Keratinocyte (primary cell): ENCODE results near the gene SLC23A1. TPM values are rescaled to one million over a fixed set of nuclear protein-coding genes. Genes with fewer than 3 reads are reported as not detected.
"Not testable (repeated sequence)": the region's sequence is repeated elsewhere in the genome, so short reads cannot be mapped to it uniquely, and the experiment has no call there.

Source experiments
- DNase-seq: peaks from one replicate; pipeline ENCODE4 v3.0.0-alpha.2; 2011; ENCODE audit warnings: low read depth, missing footprints, low spot score
- FAIRE-seq: peaks from 2 replicates; lab custom pipeline; 2011; peaks lifted over from hg19 to GRCh38; lab: Jason Lieb, UNC
- H2AFZ ChIP-seq: 2 replicates; pipeline ENCODE4 v1.6.0; 2012; ENCODE audit warnings: low read length, control low read depth, inconsistent platforms; ENCODE audit not compliant: control insufficient read depth
- H3K27ac ChIP-seq: 2 replicates; pipeline ENCODE4 v1.5.1; 2011; ENCODE audit warnings: low read length; ENCODE audit not compliant: control insufficient read depth, insufficient read depth
- H3K27me3 ChIP-seq: 3 replicates; pipeline ENCODE4 v1.6.0; 2011; ENCODE audit warnings: low read length; ENCODE audit not compliant: control insufficient read depth, insufficient read depth; ENCODE audit errors: extremely low read depth
- H3K36me3 ChIP-seq, 2 experiments: 2 replicates in 1 of 2; 3 replicates in 1 of 2; pipeline ENCODE4 v1.5.1; 2011; ENCODE audit warnings: low read length in 2 of 2, mild to moderate bottlenecking in 1 of 2; ENCODE audit not compliant: control insufficient read depth in 2 of 2, insufficient read depth in 2 of 2; ENCODE audit errors: extremely low read depth in 1 of 2
- H3K4me1 ChIP-seq: 3 replicates; pipeline ENCODE4 v1.5.1; 2011; ENCODE audit warnings: low read length; ENCODE audit not compliant: control insufficient read depth, insufficient read depth; ENCODE audit errors: extremely low read depth
- H3K4me2 ChIP-seq: 3 replicates; pipeline ENCODE4 v1.6.0; 2011; ENCODE audit warnings: low read depth, low read length; ENCODE audit not compliant: control insufficient read depth, insufficient read depth; ENCODE audit errors: extremely low read depth
- H3K4me3 ChIP-seq, 3 experiments: fragments of 200-600 bp in 1 of 3; sonication (generic) in 1 of 3; 2 replicates in 2 of 3; 3 replicates in 1 of 3; pipeline ENCODE4 v1.5.1; 2011 to 2016; ENCODE audit warnings: low read length in 3 of 3, mild to moderate bottlenecking in 3 of 3, control low read depth in 2 of 3, inconsistent platforms in 1 of 3, low read depth in 1 of 3, mixed read lengths in 1 of 3, mixed run types in 1 of 3, moderate library complexity in 1 of 3; ENCODE audit not compliant: control insufficient read depth in 2 of 3, insufficient read depth in 2 of 3; ENCODE audit errors: extremely low read depth in 1 of 3
- H3K79me2 ChIP-seq: 2 replicates; pipeline ENCODE4 v1.6.0; 2012; ENCODE audit warnings: low read length; ENCODE audit not compliant: control insufficient read depth, insufficient read depth
- H3K9ac ChIP-seq: 3 replicates; pipeline ENCODE4 v1.6.0; 2011; ENCODE audit warnings: low read length; ENCODE audit not compliant: control insufficient read depth, insufficient read depth; ENCODE audit errors: extremely low read depth
- H3K9me1 ChIP-seq: 3 replicates; pipeline ENCODE4 v1.6.0; 2011; ENCODE audit warnings: low read length; ENCODE audit not compliant: control insufficient read depth, insufficient read depth; ENCODE audit errors: extremely low read depth
- H3K9me3 ChIP-seq: 2 replicates; pipeline ENCODE4 v1.5.1; 2012; ENCODE audit warnings: low read depth, low read length; ENCODE audit not compliant: control insufficient read depth
- H4K20me1 ChIP-seq: 3 replicates; pipeline ENCODE4 v1.6.0; 2011; ENCODE audit warnings: low read length; ENCODE audit not compliant: control insufficient read depth, insufficient read depth; ENCODE audit errors: extremely low read depth
- EZH2 ChIP-seq: IDR thresholded peaks from one replicate; pipeline ENCODE4 v1.6.1; 2012; ENCODE audit warnings: inconsistent platforms, mild to moderate bottlenecking, low read length, moderate library complexity
- dilution Hi-C: fragments of 300-500 bp; cut with MboI; formaldehyde crosslinking; loops from one replicate; pipeline ENCODE4 v1.7.0; 2020; ENCODE audit warnings: low sequenced_read_pairs; ENCODE audit not compliant: extremely low pct_ligation_motif_present
- polyA plus RNA-seq, 5 experiments: library from polyadenylated mRNA; depleted of rRNA in 3 of 5; stranded (reverse) in 3 of 5; stranded (forward) in 1 of 5; unstranded in 1 of 5; fragments of >200 nt; gene quantifications; 1 replicate in 1 of 5; 2 replicates in 3 of 5; 3 replicates in 1 of 5; pipeline versions ENCODE4 v1.2.1 to v1.2.3, GENCODE V29; 2011 to 2012; ENCODE audit warnings: missing spikeins in 2 of 5, low read depth in 1 of 5, low replicate concordance in 1 of 5
- TF ChIP-seq, protein P1 (sequence below), 3 experiments: IDR thresholded peaks in 1 of 3; conservative IDR thresholded peaks in 1 of 3; optimal IDR thresholded peaks in 1 of 3; 2 replicates in 2 of 3; 3 replicates in 1 of 3; pipeline versions ENCODE3 to v1.5.1; 2011; ENCODE audit warnings: low read length in 3 of 3, mild to moderate bottlenecking in 3 of 3, moderate library complexity in 2 of 3, control low read depth in 1 of 3, inconsistent platforms in 1 of 3; ENCODE audit not compliant: insufficient read depth in 2 of 3; ENCODE audit errors: extremely low read depth in 1 of 3

Gene SLC23A1
- polyA plus RNA-seq, 1 donor (not counting 4 experiments of a cell fraction or from before 2014, with no cell fraction given): not detected

DNA sequence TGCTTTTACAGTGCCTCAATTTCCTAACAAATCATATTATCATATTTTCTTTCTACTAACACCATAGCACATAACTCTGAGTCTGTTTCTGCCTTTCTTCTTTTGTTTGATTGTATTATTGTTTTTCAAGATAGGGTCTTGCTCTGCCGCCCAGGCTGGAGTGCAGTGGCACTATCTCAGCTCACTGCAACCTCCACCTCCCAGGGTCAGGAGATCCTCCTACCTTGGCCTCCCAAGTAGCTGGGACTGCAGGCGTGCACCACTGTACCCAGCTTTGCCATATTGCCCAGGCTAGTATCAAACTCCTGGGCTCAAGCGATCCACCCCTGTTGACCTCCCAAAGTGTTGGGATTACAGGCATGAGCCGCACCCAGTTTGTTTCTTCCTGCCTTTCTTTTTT, 22.7 kb downstream of the SLC23A1 start:
- H3K79me2 ChIP-seq: peaks cover 51% of the 10 kb centered on the region
- dilution Hi-C loops: no loop called here
- no peak overlapping the region for H2AFZ ChIP-seq
- no peak for TF ChIP-seq EZH2
- TF ChIP-seq, protein P1, sequence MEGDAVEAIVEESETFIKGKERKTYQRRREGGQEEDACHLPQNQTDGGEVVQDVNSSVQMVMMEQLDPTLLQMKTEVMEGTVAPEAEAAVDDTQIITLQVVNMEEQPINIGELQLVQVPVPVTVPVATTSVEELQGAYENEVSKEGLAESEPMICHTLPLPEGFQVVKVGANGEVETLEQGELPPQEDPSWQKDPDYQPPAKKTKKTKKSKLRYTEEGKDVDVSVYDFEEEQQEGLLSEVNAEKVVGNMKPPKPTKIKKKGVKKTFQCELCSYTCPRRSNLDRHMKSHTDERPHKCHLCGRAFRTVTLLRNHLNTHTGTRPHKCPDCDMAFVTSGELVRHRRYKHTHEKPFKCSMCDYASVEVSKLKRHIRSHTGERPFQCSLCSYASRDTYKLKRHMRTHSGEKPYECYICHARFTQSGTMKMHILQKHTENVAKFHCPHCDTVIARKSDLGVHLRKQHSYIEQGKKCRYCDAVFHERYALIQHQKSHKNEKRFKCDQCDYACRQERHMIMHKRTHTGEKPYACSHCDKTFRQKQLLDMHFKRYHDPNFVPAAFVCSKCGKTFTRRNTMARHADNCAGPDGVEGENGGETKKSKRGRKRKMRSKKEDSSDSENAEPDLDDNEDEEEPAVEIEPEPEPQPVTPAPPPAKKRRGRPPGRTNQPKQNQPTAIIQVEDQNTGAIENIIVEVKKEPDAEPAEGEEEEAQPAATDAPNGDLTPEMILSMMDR (optimal IDR thresholded peaks at IDR 0.05 in 1 of 3, IDR thresholded peaks at IDR 0.05 in 1 of 3, conservative IDR thresholded peaks at IDR 0.05 in 1 of 3; ENCODE audit: extremely low read depth in 1 of 3, insufficient read depth in 2 of 3, low read length in 3 of 3): no peak
- H4K20me1 ChIP-seq: no peaks in the 10 kb centered on the region
- no peak overlapping the region for H3K9ac ChIP-seq
- H3K9me3 ChIP-seq: no peaks in the 10 kb centered on the region
- no peak overlapping the region for H3K4me2 ChIP-seq
- no peak overlapping the region for H3K4me3 ChIP-seq
- no peaks in the 10 kb centered on the region for H3K9me1 ChIP-seq
- no peaks in the 10 kb centered on the region for H3K27me3 ChIP-seq
- no peak overlapping the region for H3K27ac ChIP-seq
- H3K4me1 ChIP-seq: no peaks in the 10 kb centered on the region
- FAIRE-seq (no peak), DNase-seq (no peak)
- H3K36me3 ChIP-seq: peaks cover 2 to 3% of the 10 kb centered on the region in 2 experiments

DNA sequence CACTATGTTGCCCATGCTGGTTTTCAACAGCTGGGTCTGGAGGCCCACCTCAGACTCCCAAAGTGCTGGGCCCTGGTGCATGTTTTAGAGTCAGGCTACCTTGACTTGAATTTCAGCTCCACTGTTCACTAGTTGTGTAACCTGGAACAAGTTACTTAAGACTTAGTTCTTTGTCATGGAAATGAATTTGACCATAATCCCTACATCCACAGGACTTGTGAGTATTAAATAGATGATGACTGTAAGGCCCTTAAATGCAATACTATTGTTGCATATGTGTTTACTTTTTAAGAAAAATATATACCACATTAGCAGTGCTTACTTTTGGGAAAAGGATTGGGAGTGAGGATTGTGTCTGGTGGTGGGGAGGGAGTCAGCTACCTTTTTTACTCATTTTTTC, 25.0 kb downstream of the SLC23A1 start:
- no peak overlapping the region for H3K27ac ChIP-seq
- H2AFZ ChIP-seq: no peak overlapping the region
- H3K79me2 ChIP-seq: peaks cover 71% of the 10 kb centered on the region
- dilution Hi-C loops: no loop called here
- TF ChIP-seq EZH2: no peak
- TF ChIP-seq, protein P1 (optimal IDR thresholded peaks at IDR 0.05 in 1 of 3, IDR thresholded peaks at IDR 0.05 in 1 of 3, conservative IDR thresholded peaks at IDR 0.05 in 1 of 3; ENCODE audit: extremely low read depth in 1 of 3, insufficient read depth in 2 of 3, low read length in 3 of 3): no peak
- no peaks in the 10 kb centered on the region for H3K9me3 ChIP-seq
- DNase-seq: no peak
- no peak overlapping the region for H3K4me3 ChIP-seq
- no peak for FAIRE-seq
- H3K27me3 ChIP-seq: no peaks in the 10 kb centered on the region
- H3K4me2 ChIP-seq: no peak overlapping the region
- no peak overlapping the region for H3K9ac ChIP-seq
- no peaks in the 10 kb centered on the region for H3K9me1 ChIP-seq
- H4K20me1 ChIP-seq: no peaks in the 10 kb centered on the region
- H3K4me1 ChIP-seq: no peaks in the 10 kb centered on the region
- H3K36me3 ChIP-seq: peaks cover 0 to 2% of the 10 kb centered on the region in 2 experiments

DNA sequence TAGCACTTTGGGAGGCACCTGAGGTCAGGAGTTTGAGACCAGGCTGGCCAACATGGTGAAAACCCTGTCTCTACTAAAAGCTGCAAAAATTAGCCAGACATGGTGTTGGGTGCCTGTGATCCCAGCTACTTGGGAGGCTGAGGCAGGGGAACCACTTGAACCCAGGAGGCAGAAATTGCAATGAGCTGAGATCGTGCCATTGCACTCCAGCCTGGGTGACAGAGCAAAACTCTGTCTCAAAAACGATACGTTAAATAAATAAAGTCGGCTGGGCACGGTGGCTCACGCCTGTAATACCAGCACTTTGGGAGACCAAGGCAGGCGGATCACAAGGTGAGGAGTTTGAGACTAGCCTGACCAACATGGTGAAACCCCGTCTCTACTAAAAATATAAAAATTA, 27.2 kb downstream of the SLC23A1 start:
- H3K9me1 ChIP-seq, H4K20me1 ChIP-seq, H3K9me3 ChIP-seq, H3K27ac ChIP-seq, H3K36me3 ChIP-seq, H3K4me1 ChIP-seq, DNase-seq, FAIRE-seq, H3K9ac ChIP-seq, H2AFZ ChIP-seq, dilution Hi-C loops, H3K4me3 ChIP-seq, H3K27me3 ChIP-seq, H3K4me2 ChIP-seq: not testable (repeated sequence)
- peaks cover 90% of the 10 kb centered on the region for H3K79me2 ChIP-seq
